ENCODE measurements around the gene PRKN.

GRCh38 chr6:161743509-161744178, 983.9 kb downstream of the PRKN start:
- TF ChIP-seq EGR1 (conservative IDR thresholded peaks at IDR 0.05), result no peak
- TF ChIP-seq EP300 (IDR thresholded peaks at IDR 0.05; ENCODE audit: low read length), result no peak
- TF ChIP-seq NRF1 (conservative IDR thresholded peaks at IDR 0.05 in 1 of 2, IDR thresholded peaks at IDR 0.05 in 1 of 2), result no peak
- TF ChIP-seq POLR2A (conservative IDR thresholded peaks at IDR 0.05), result no peak
- no peak for TF ChIP-seq E4F1 (CRISPR knock-in tag; IDR thresholded peaks at IDR 0.05; ENCODE audit: borderline replicate concordance)
- TF ChIP-seq SIN3A (IDR thresholded peaks at IDR 0.05; ENCODE audit: borderline replicate concordance in 2 of 2, control insufficient read depth in 1 of 2, low read depth in 2 of 2, low read length in 2 of 2), result no peak
- no peak for TF ChIP-seq ZNF609 (CRISPR knock-in tag; IDR thresholded peaks at IDR 0.05; ENCODE audit: borderline replicate concordance)
